ENCODE results near the gene WDR35. TPM values are rescaled to one million over a fixed set of nuclear protein-coding genes. Genes with fewer than 3 reads are reported as not detected.

The WDR35 gene
- 2.4 TPM for total RNA-seq

GRCh38 chr2:19989667-19990415, at the start of gene WDR35:
Gene WDR35 (minus strand): TSS chr2:19990105. CDS start chr2:19990015, 90 bp downstream.
- peak; percentile 98 for ATAC-seq

GRCh38 chr2:20037660-20038059, 47.8 kb upstream of the WDR35 start:
- no peak for ATAC-seq

- peak; percentile 39 for ATAC-seq
Measured at GRCh38 chr2:20035955-20036666, 46.2 kb upstream of the WDR35 start.

- no peak for ATAC-seq
Measured at GRCh38 chr2:20034821-20035220, 44.9 kb upstream of the WDR35 start.

- ATAC-seq, result no peak
Measured at GRCh38 chr2:20034218-20034617, 44.3 kb upstream of the WDR35 start.

GRCh38 chr2:20033322-20033721, 43.4 kb upstream of the WDR35 start:
- no peak for ATAC-seq

GRCh38 chr2:20030224-20030623, 40.3 kb upstream of the WDR35 start:
- ATAC-seq, result no peak

GRCh38 chr2:20027705-20028434, 38.0 kb upstream of the WDR35 start:
- no peak for ATAC-seq

- no peak for ATAC-seq
Measured at GRCh38 chr2:20027260-20027677, 37.4 kb upstream of the WDR35 start.

- ATAC-seq, result no peak
Measured at GRCh38 chr2:20025065-20025786, 35.3 kb upstream of the WDR35 start.

GRCh38 chr2:20023688-20024087, 33.8 kb upstream of the WDR35 start:
- no peak for ATAC-seq

GRCh38 chr2:20021405-20022009, 31.6 kb upstream of the WDR35 start:
- no peak for ATAC-seq

GRCh38 chr2:20019747-20020146, 29.8 kb upstream of the WDR35 start:
- ATAC-seq, result no peak

GRCh38 chr2:20018601-20019152, 28.8 kb upstream of the WDR35 start:
- ATAC-seq, result no peak

GRCh38 chr2:20016346-20016745, 26.4 kb upstream of the WDR35 start:
- no peak for ATAC-seq

GRCh38 chr2:20015482-20016083, 25.7 kb upstream of the WDR35 start:
- ATAC-seq, result peak; percentile 51

- peak; percentile 15 for ATAC-seq
Measured at GRCh38 chr2:20013126-20013849, 23.4 kb upstream of the WDR35 start.

GRCh38 chr2:20012282-20013125, 22.6 kb upstream of the WDR35 start, which contains the start of gene MATN3:
Gene MATN3 (minus strand): TSS chr2:20012668. CDS start chr2:20012631, 37 bp downstream.
- peak; percentile 68 for ATAC-seq

- ATAC-seq, result no peak
Measured at GRCh38 chr2:20012032-20012281, 22.1 kb upstream of the WDR35 start.
